ENCODE measurements around the gene CACNA1C.

CACNA1C gene

DNA sequence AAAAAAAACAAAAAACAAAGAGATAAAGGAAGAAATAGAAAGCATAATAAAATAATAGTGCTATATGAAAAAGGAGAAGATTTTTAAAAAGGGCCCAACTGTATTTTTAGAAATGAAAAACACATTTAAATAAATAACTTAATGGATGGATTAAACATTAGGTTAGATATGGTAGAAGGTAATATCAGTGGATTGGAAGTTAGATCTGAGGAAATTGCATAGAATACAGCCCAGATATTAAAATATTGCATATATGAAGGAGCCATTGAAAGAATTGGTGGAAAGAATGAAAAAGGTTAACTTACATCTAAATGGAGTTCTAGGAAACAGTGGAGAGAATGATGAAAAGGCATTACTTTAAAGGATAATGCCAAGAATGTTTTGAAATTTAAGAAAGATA, 27.8 kb downstream of the CACNA1C start:
- Histone ChIP-seq H3K9me3 (ENCODE audit: control insufficient read depth, insufficient read depth, low read length) (no peaks in the 10 kb centered on the region), H4K20me1 (ENCODE audit: control insufficient read depth, insufficient read depth, low read depth, low read length) (no peaks in the 10 kb centered on the region), H3K4me1 (ENCODE audit: control insufficient read depth, low read length) (no peaks in the 10 kb centered on the region), H3K36me3 (ENCODE audit: control insufficient read depth, low read length) (no peaks in the 10 kb centered on the region), H3F3A (ENCODE audit: control insufficient read depth, insufficient read depth) (no peaks in the 10 kb centered on the region), H3K79me2 (ENCODE audit: control insufficient read depth, low read length) (no peaks in the 10 kb centered on the region), H3K27ac (ENCODE audit: low read depth, low read length) (no peak overlapping the region), H3K4me2 (ENCODE audit: low read length) (no peak overlapping the region), H3K4me3 (ENCODE audit: low read length) (no peak overlapping the region), H3K9me2 (replicated peaks; ENCODE audit: control insufficient read depth, low read length) (no peaks in the 10 kb centered on the region), H3K27me3 (ENCODE audit: control insufficient read depth, low read length) (peaks cover 13% of the 10 kb centered on the region)
- TF ChIP-seq EZH2phosphoT487 (IDR thresholded peaks at IDR 0.05; ENCODE audit: borderline replicate concordance, low read length): no peak

DNA sequence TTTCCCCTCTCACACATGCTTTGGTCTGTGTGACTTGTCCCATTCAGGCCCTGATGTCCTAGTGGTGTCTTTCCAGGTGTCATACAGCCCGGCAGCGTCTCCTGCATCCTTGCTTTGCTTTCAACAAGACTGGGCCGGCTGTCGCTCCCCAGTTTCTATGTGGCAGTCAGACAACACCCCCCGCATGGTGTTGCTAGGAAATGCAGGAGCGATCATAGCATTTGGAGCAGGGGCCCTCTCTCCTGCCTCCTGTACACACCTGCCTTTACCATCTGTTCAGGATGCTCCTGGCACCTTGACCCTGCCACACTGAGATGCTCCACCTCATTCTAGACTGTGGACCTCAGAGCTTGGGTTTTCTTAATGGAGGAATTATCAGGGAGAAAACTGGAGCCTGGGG, 29.5 kb downstream of the CACNA1C start:
- H3K27me3 ChIP-seq (ENCODE audit: control insufficient read depth, low read length): peaks cover 23% of the 10 kb centered on the region

DNA sequence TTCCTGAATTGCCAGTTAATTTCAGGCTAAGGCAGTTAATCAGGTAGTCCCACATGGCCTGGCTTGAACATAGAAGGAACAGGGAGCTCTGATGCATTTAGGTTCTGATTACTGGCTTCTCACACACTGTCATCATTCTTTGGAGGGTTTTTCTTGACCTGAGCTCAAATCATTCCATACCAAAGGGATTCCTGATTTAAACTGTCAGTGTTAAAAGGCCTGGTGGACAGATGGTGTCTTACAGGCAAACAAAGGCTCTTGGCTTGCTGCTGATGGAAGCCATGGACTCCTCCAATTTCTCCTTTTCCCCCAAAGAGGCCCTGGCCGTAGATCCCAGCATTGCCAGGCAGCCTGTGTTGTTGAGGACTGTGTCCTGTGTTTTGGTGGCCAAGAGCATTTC, 30.2 kb downstream of the CACNA1C start:
- H3K9me2 ChIP-seq (replicated peaks; ENCODE audit: control insufficient read depth, low read length): no peaks in the 10 kb centered on the region
- no peaks in the 10 kb centered on the region for H3K4me1 ChIP-seq (ENCODE audit: control insufficient read depth, low read length)
- no peaks in the 10 kb centered on the region for H3F3A ChIP-seq (ENCODE audit: control insufficient read depth, insufficient read depth)
- H3K79me2 ChIP-seq (ENCODE audit: control insufficient read depth, low read length): no peaks in the 10 kb centered on the region
- H4K20me1 ChIP-seq (ENCODE audit: control insufficient read depth, insufficient read depth, low read depth, low read length): no peaks in the 10 kb centered on the region
- peaks cover 25% of the 10 kb centered on the region for H3K27me3 ChIP-seq (ENCODE audit: control insufficient read depth, low read length)
- H3K4me2 ChIP-seq (ENCODE audit: low read length): no peak overlapping the region
- no peak overlapping the region for H3K27ac ChIP-seq (ENCODE audit: low read depth, low read length)
- TF ChIP-seq EZH2phosphoT487 (IDR thresholded peaks at IDR 0.05; ENCODE audit: borderline replicate concordance, low read length): no peak
- TF ChIP-seq, protein P1, sequence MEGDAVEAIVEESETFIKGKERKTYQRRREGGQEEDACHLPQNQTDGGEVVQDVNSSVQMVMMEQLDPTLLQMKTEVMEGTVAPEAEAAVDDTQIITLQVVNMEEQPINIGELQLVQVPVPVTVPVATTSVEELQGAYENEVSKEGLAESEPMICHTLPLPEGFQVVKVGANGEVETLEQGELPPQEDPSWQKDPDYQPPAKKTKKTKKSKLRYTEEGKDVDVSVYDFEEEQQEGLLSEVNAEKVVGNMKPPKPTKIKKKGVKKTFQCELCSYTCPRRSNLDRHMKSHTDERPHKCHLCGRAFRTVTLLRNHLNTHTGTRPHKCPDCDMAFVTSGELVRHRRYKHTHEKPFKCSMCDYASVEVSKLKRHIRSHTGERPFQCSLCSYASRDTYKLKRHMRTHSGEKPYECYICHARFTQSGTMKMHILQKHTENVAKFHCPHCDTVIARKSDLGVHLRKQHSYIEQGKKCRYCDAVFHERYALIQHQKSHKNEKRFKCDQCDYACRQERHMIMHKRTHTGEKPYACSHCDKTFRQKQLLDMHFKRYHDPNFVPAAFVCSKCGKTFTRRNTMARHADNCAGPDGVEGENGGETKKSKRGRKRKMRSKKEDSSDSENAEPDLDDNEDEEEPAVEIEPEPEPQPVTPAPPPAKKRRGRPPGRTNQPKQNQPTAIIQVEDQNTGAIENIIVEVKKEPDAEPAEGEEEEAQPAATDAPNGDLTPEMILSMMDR (IDR thresholded peaks at IDR 0.05; ENCODE audit: low read depth, low read length, poor library complexity, severe bottlenecking): no peak
- H3K36me3 ChIP-seq (ENCODE audit: control insufficient read depth, low read length): no peaks in the 10 kb centered on the region
- H3K9me3 ChIP-seq (ENCODE audit: control insufficient read depth, insufficient read depth, low read length): no peaks in the 10 kb centered on the region
- no peak overlapping the region for H3K4me3 ChIP-seq (ENCODE audit: low read length)

More for the DNA sequence above, 29.5 kb downstream of the CACNA1C start:
- TF ChIP-seq, protein P1 (IDR thresholded peaks at IDR 0.05; ENCODE audit: low read depth, low read length, poor library complexity, severe bottlenecking): no peak
- no peak for TF ChIP-seq EZH2phosphoT487 (IDR thresholded peaks at IDR 0.05; ENCODE audit: borderline replicate concordance, low read length)
- Histone ChIP-seq H3K79me2 (ENCODE audit: control insufficient read depth, low read length) (no peaks in the 10 kb centered on the region), H4K20me1 (ENCODE audit: control insufficient read depth, insufficient read depth, low read depth, low read length) (no peaks in the 10 kb centered on the region), H3K27ac (ENCODE audit: low read depth, low read length) (no peak overlapping the region), H3K9me2 (replicated peaks; ENCODE audit: control insufficient read depth, low read length) (no peaks in the 10 kb centered on the region), H3K4me3 (ENCODE audit: low read length) (no peak overlapping the region), H3K4me2 (ENCODE audit: low read length) (no peak overlapping the region), H3K4me1 (ENCODE audit: control insufficient read depth, low read length) (no peaks in the 10 kb centered on the region), H3K9me3 (ENCODE audit: control insufficient read depth, insufficient read depth, low read length) (no peaks in the 10 kb centered on the region), H3F3A (ENCODE audit: control insufficient read depth, insufficient read depth) (no peaks in the 10 kb centered on the region), H3K36me3 (ENCODE audit: control insufficient read depth, low read length) (no peaks in the 10 kb centered on the region)

DNA sequence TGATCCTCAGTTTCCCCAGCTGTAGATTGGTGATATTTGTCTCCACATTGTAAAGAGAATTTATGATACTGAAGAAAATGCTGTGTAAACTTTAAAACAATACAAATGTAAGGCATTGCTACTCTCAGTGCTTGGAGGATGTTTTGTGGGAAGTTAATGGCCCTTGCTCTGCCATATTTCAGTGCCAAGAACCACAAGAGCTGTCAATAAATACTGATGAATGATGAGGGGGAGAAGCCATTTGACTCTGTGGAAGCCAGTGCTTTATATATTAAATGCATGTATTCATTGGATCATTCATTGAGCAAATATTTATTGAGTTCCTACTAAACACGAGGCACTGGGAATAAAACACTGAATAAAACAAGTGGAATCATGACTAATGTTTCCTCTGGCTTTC, 30.8 kb downstream of the CACNA1C start:
- Histone ChIP-seq H3K4me2 (ENCODE audit: low read length) (no peak overlapping the region), H3K27ac (ENCODE audit: low read depth, low read length) (no peak overlapping the region), H3F3A (ENCODE audit: control insufficient read depth, insufficient read depth) (no peaks in the 10 kb centered on the region), H3K36me3 (ENCODE audit: control insufficient read depth, low read length) (no peaks in the 10 kb centered on the region), H3K4me3 (ENCODE audit: low read length) (no peak overlapping the region), H4K20me1 (ENCODE audit: control insufficient read depth, insufficient read depth, low read depth, low read length) (no peaks in the 10 kb centered on the region), H3K79me2 (ENCODE audit: control insufficient read depth, low read length) (no peaks in the 10 kb centered on the region), H3K9me2 (replicated peaks; ENCODE audit: control insufficient read depth, low read length) (no peaks in the 10 kb centered on the region), H3K27me3 (ENCODE audit: control insufficient read depth, low read length) (peaks cover 25% of the 10 kb centered on the region), H3K4me1 (ENCODE audit: control insufficient read depth, low read length) (no peaks in the 10 kb centered on the region), H3K9me3 (ENCODE audit: control insufficient read depth, insufficient read depth, low read length) (no peaks in the 10 kb centered on the region)
- TF ChIP-seq EZH2phosphoT487 (IDR thresholded peaks at IDR 0.05; ENCODE audit: borderline replicate concordance, low read length): no peak
- TF ChIP-seq, protein P1 (IDR thresholded peaks at IDR 0.05; ENCODE audit: low read depth, low read length, poor library complexity, severe bottlenecking): no peak

All from DOHH2 (cell line).